Gastroesophageal sphincter (tissue), 4 donors: ENCODE results near the gene BMPR1A. TPM values are rescaled to one million over a fixed set of nuclear protein-coding genes. Genes with fewer than 3 reads are reported as not detected.

Experiments
- ATAC-seq: fragments of 150-250 bp; one replicate; pipeline ENCODE4 v1.9.1; 2016; ENCODE audit warnings: mild to moderate bottlenecking, moderate library complexity
- H3K27ac ChIP-seq, 4 donors: fragments of 200-600 bp; sonication (generic) in 3 of 4; 1 replicate in 3 of 4; 2 replicates in 1 of 4; pipeline ENCODE4 v1.5.1; 2016 to 2019
- H3K27me3 ChIP-seq: fragments of 200-600 bp; sonication (generic); one replicate; pipeline ENCODE4 v1.5.1; 2019
- H3K36me3 ChIP-seq, 2 donors: fragments of 200-600 bp; sonication (generic); one replicate each; pipeline ENCODE4 v1.5.1; 2019; ENCODE audit warnings: control low read depth in 1 of 2
- H3K4me1 ChIP-seq, 3 donors: fragments of 200-600 bp; sonication (generic); 1 replicate in 2 of 3; 2 replicates in 1 of 3; pipeline ENCODE4 v1.5.1; 2016 to 2019; ENCODE audit warnings: control low read depth in 2 of 3
- H3K4me3 ChIP-seq, 2 donors: fragments of 200-600 bp; sonication (generic); one replicate each; pipeline ENCODE4 v1.5.1; 2019; ENCODE audit warnings: mild to moderate bottlenecking in 1 of 2, moderate library complexity in 1 of 2
- H3K9me3 ChIP-seq, 3 donors: fragments of 200-600 bp; sonication (generic); one replicate each; pipeline ENCODE4 v1.5.1; 2017 to 2019; ENCODE audit warnings: control low read depth in 2 of 3
- CTCF ChIP-seq, 4 experiments: fragments of 200-600 bp in 2 of 4; fragments of 450-650 bp in 2 of 4; sonication (generic) in 1 of 4; IDR thresholded peaks; one replicate each; pipeline ENCODE4 v1.5.1; 2017 to 2019; ENCODE audit warnings: antibody characterized with exemption in 4 of 4, mild to moderate bottlenecking in 2 of 4, moderate library complexity in 2 of 4
- EP300 ChIP-seq: sonication (generic); formaldehyde crosslinking; IDR thresholded peaks from one replicate; pipeline ENCODE4 v1.6.1; 2017; ENCODE audit warnings: antibody characterized with exemption, mild to moderate bottlenecking
- POLR2A ChIP-seq, 2 donors: fragments of 450-650 bp; IDR thresholded peaks; one replicate each; pipeline ENCODE4 v1.6.1; 2017; ENCODE audit warnings: antibody characterized with exemption in 2 of 2, mild to moderate bottlenecking in 2 of 2, moderate library complexity in 1 of 2
- POLR2AphosphoS5 ChIP-seq: sonication (generic); formaldehyde crosslinking; IDR thresholded peaks from one replicate; pipeline ENCODE4 v1.6.1; 2017; ENCODE audit warnings: antibody characterized with exemption
- WGBS, 2 donors: methylation state at CpG; one replicate each; pipeline ENCODE4 v1.1.5; 2018; ENCODE audit warnings: low coverage in 1 of 2; 5-methylcytosine and 5-hydroxymethylcytosine counted together
- total RNA-seq, 4 donors: library from RNA; depleted of rRNA; stranded (reverse); fragments of >200 nt; gene quantifications; one replicate each; pipeline ENCODE4 v1.1.0, GENCODE V29; 2016

Gene BMPR1A
- total RNA-seq, 4 donors from 2014 or later: 91.5 to 121 (median 117) TPM

GRCh38 chr10:86958116-86958900 lies 201.9 kb downstream of the BMPR1A start, which contains the start of gene SNCG:
Gene SNCG, plus strand, starts transcription at chr10:86958599. Its CDS starts 99 bp downstream, at chr10:86958698.
- no peaks in the 10 kb centered on the region for H3K9me3 ChIP-seq
- no peaks in the 10 kb centered on the region for H3K36me3 ChIP-seq
- H3K4me3 ChIP-seq: peak within 1 kb of the TSS in 1 of 2 donors; percentile 44
- ATAC-seq: no peak
- H3K4me1 ChIP-seq: peaks cover 0 to 78% (median 32%) of the 10 kb centered on the region in 3 donors
- H3K27ac ChIP-seq: peak within 1 kb of the TSS in 3 of 4 donors; percentile 79 to 84 (median 80)
- no peaks in the 10 kb centered on the region for H3K27me3 ChIP-seq
- TF ChIP-seq POLR2A (IDR thresholded peaks at IDR 0.05): no peak
- TF ChIP-seq CTCF (IDR thresholded peaks at IDR 0.05): no peak
- no peak for TF ChIP-seq EP300
- TF ChIP-seq POLR2AphosphoS5: no peak
- WGBS, 2 donors: 80 to 83% methylated on average over 1 of the region's 22 CpGs

GRCh38 chr10:86958901-86959736 lies 202.7 kb downstream of the BMPR1A start:
- Histone ChIP-seq H3K4me1 (peaks cover 0 to 71% (median 25%) of the 10 kb centered on the region in 3 donors), H3K27me3 (no peaks in the 10 kb centered on the region), H3K9me3 (no peaks in the 10 kb centered on the region), H3K36me3 (no peaks in the 10 kb centered on the region), H3K27ac (peak overlapping the region in 3 of 4 donors; percentile 79 to 84 (median 80)), H3K4me3 (peak overlapping the region in 1 of 2 donors; percentile 44)
- WGBS, 2 donors: 17% methylated on average over 1 of the region's 16 CpGs; no CpG with 5 or more reads in 1 of the 2 donors
- peak; percentile 56 for ATAC-seq
- TF ChIP-seq POLR2AphosphoS5 (peak; percentile 59), POLR2A (IDR thresholded peaks at IDR 0.05) (no peak)

GRCh38 chr10:86959737-86960002 lies 203.3 kb downstream of the BMPR1A start:
- Histone ChIP-seq H3K4me1 (peaks cover 0 to 71% (median 20%) of the 10 kb centered on the region in 3 donors), H3K27ac (peak overlapping the region in 3 of 4 donors; percentile 79 to 84 (median 80)), H3K36me3 (no peaks in the 10 kb centered on the region), H3K27me3 (no peaks in the 10 kb centered on the region), H3K9me3 (no peaks in the 10 kb centered on the region), H3K4me3 (peak overlapping the region in 1 of 2 donors; percentile 44)
- no peak for ATAC-seq
- no peak for TF ChIP-seq CTCF (IDR thresholded peaks at IDR 0.05)
- no peak for TF ChIP-seq POLR2A (IDR thresholded peaks at IDR 0.05)
- no peak for TF ChIP-seq POLR2AphosphoS5
- no peak for TF ChIP-seq EP300
- no CpG with 5 or more reads among the region's 2 CpGs for WGBS, 2 donors

- TF ChIP-seq POLR2A (IDR thresholded peaks at IDR 0.05) (no peak), CTCF (IDR thresholded peaks at IDR 0.05) (peak in 3 of 4 experiments; percentile 78 to 88 (median 83))
- Histone ChIP-seq H3K4me3 (peak overlapping the region in 1 of 2 donors; percentile 44), H3K36me3 (no peaks in the 10 kb centered on the region), H3K4me1 (peaks cover 0 to 70% (median 16%) of the 10 kb centered on the region in 3 donors), H3K27me3 (no peaks in the 10 kb centered on the region), H3K27ac (peak overlapping the region in 3 of 4 donors; percentile 79 to 84 (median 80)), H3K9me3 (no peaks in the 10 kb centered on the region)
- peak; percentile 56 for ATAC-seq
- WGBS, 2 donors: 35 to 58% methylated on average over 8 to 11 of the region's 37 CpGs
These were observed 203.8 kb downstream of the BMPR1A start for GRCh38 chr10:86960003-86960862.
